Chondrocyte (in vitro differentiated cells): ENCODE results near the gene SLC1A7. TPM values are rescaled to one million over a fixed set of nuclear protein-coding genes. Genes with fewer than 3 reads are reported as not detected.

Source experiments
- DNase-seq: peaks from one replicate; pipeline ENCODE4 v3.0.0; 2021; ENCODE audit warnings: mixed read lengths, low spot score
- H3K27ac Mint-ChIP-seq: one replicate; pipeline ENCODE4 v1.8.0; 2021; ENCODE audit warnings: mild to moderate bottlenecking, moderate library complexity, mixed read lengths; ENCODE audit not compliant: unreplicated experiment
- H3K27me3 Mint-ChIP-seq: 2 replicates; pipeline ENCODE4 v1.8.0; 2021; ENCODE audit warnings: low read depth, mixed read lengths
- H3K36me3 Mint-ChIP-seq: 2 replicates; pipeline ENCODE4 v1.8.0; 2021; ENCODE audit warnings: low read depth, mixed read lengths
- H3K4me1 Mint-ChIP-seq: 2 replicates; pipeline ENCODE4 v1.8.0; 2021; ENCODE audit warnings: low read depth, mild to moderate bottlenecking, mixed read lengths
- H3K4me3 Mint-ChIP-seq: one replicate; pipeline ENCODE4 v1.8.0; 2021; ENCODE audit warnings: mild to moderate bottlenecking, moderate library complexity, mixed read lengths; ENCODE audit not compliant: unreplicated experiment
- H3K9me3 Mint-ChIP-seq: 2 replicates; pipeline ENCODE4 v1.8.0; 2021; ENCODE audit warnings: low read depth, mixed read lengths
- total RNA-seq: library from RNA; stranded (reverse); gene quantifications from 3 replicates; pipeline ENCODE4 v1.2.1, GENCODE V29; 2021
- TF ChIP-seq, protein P1 (sequence below): fragments of 200-600 bp; sonication (generic); IDR thresholded peaks from 2 replicates; pipeline ENCODE4 v1.5.0; 2021; ENCODE audit warnings: antibody characterized with exemption, mild to moderate bottlenecking, moderate library complexity

Gene SLC1A7
- total RNA-seq, 1 donor from 2014 or later = not detected

DNA sequence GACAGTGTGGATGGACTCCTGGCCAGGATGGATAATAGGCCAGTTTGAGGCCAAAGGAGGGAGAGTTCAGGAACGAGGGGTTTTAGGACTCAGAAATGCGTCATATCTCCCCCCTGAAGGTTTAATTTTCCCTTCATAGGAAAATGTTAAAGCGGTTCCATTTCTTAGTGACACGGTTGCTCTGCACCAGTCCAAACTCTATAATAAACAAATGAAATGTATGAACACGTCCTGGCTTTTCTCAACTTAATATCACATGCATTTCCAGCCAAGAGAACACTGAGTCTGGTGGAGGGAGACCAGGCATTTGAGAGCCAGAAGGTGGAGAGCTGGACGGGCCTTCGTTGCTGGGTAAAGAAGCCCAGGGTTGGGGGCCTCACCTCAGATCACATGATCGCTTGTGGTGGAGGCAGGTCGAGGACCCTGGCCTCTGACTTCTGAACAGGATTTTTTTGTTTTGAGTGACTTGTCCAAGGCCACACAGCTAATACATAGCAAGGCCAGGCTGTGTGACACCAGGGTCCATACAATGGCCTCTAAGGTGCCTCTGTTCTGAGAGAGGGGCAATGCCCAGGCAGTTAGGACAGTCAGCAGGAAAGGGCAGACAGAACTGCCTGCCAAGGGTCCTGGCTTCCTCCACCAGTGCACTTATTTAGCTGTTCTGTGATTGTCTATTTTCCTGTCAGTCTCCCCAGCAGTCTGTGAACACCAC is 11.4 kb downstream of the SLC1A7 start:
- H3K27me3 Mint-ChIP-seq = no peaks in the 10 kb centered on the region
- H3K4me3 Mint-ChIP-seq = no peak overlapping the region
- H3K36me3 Mint-ChIP-seq = peaks cover 2% of the 10 kb centered on the region
- TF ChIP-seq, protein P1, sequence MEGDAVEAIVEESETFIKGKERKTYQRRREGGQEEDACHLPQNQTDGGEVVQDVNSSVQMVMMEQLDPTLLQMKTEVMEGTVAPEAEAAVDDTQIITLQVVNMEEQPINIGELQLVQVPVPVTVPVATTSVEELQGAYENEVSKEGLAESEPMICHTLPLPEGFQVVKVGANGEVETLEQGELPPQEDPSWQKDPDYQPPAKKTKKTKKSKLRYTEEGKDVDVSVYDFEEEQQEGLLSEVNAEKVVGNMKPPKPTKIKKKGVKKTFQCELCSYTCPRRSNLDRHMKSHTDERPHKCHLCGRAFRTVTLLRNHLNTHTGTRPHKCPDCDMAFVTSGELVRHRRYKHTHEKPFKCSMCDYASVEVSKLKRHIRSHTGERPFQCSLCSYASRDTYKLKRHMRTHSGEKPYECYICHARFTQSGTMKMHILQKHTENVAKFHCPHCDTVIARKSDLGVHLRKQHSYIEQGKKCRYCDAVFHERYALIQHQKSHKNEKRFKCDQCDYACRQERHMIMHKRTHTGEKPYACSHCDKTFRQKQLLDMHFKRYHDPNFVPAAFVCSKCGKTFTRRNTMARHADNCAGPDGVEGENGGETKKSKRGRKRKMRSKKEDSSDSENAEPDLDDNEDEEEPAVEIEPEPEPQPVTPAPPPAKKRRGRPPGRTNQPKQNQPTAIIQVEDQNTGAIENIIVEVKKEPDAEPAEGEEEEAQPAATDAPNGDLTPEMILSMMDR = no peak
- no peak overlapping the region for H3K27ac Mint-ChIP-seq
- H3K4me1 Mint-ChIP-seq = peaks cover 15% of the 10 kb centered on the region
- no peaks in the 10 kb centered on the region for H3K9me3 Mint-ChIP-seq
- DNase-seq = no peak

DNA sequence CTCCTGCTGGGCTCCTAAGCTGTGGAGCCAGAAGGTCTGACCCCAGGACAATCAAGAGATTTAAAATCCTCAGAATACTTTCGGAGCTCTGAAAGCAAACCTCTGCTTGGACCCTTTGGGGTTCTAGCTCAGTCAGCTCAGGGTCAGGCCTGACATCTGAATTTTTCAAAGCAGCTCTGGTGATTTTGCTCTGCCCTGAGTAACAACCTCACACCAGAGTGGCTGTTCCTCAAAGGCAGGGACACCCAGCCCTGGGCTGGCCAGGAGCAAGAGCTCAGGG is 11.9 kb downstream of the SLC1A7 start:
- H3K4me1 Mint-ChIP-seq = peaks cover 16% of the 10 kb centered on the region
- TF ChIP-seq, protein P1 = no peak
- no peak overlapping the region for H3K4me3 Mint-ChIP-seq
- no peaks in the 10 kb centered on the region for H3K9me3 Mint-ChIP-seq
- H3K27ac Mint-ChIP-seq = no peak overlapping the region
- H3K27me3 Mint-ChIP-seq = no peaks in the 10 kb centered on the region
- DNase-seq = no peak
- peaks cover 2% of the 10 kb centered on the region for H3K36me3 Mint-ChIP-seq

DNA sequence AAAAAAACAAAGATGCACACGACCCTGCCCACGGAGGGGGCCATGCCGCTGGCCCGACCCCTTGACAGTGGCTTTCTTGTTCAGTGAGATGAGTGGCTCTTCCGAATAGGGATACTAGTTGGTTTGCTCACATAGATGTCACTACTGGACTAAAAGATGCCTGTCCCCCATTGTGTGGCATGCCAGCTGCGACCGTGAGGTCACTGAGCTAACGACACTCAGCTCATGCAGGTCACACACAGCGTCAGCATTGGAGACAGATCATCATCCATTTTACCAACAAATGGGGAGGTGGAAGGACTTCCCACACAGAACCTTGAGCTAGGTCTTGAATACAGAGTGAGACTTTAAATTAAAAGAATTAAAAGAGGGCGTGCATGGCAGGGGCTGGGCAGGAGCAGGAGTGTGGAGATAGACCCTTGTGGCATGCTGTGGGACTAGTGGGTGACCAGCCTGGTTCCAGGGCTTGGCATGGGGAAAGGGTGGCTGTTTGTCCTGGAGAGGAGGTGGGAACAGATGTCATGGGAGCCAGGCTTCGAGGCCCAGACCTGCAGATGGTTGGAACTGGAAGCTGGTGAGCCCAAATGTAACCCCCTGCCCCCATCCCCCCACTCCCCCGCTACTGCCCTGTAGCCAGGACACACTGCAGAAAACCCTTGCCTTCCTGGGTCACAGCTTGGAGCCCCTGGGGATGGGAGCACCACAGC is 12.4 kb downstream of the SLC1A7 start:
- H3K27ac Mint-ChIP-seq = no peak overlapping the region
- peaks cover 16% of the 10 kb centered on the region for H3K4me1 Mint-ChIP-seq
- no peak overlapping the region for H3K4me3 Mint-ChIP-seq
- no peaks in the 10 kb centered on the region for H3K9me3 Mint-ChIP-seq
- TF ChIP-seq, protein P1 = no peak
- no peaks in the 10 kb centered on the region for H3K27me3 Mint-ChIP-seq
- H3K36me3 Mint-ChIP-seq = peaks cover 2% of the 10 kb centered on the region
- DNase-seq = no peak

DNA sequence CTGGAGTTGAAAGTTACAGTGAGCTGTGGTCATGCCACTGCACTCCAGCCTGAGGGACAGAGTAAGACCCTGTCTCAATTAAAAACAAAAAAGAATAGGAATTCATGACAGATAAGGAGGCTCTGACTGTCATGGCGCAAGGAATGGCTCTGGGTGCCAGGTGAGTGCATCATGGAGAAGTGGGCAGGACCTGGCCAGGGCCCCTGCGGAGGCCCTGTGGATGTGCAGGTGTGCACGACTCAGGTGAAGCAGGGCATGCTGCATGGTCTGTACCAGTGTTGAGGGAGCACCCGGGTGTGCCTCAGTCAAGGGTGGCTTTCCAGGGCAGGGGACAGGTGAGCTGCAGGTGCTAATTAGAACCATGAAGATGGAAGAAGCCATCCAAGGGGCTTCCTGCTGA is 14.0 kb downstream of the SLC1A7 start:
- TF ChIP-seq, protein P1 = no peak

DNA sequence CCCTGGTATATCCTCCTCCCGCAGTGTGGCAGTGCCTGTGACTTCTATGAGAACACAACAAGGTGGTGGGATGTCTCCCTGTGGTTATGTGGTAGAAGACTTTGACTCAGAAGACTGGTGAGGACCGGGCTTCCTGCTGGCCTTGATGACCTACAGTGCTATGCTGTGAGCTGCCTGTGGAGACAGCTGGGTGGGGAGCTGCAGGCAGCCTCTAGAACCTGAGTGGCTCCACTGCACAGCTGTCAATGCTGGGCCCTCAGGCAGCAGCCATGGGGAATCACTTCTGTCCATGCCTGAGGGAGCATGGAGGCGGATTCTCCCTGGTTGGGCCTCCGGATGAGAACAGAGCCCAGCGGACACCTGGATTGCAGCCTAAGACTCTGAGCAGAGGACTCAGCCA is 14.9 kb downstream of the SLC1A7 start:
- Mint-ChIP-seq H3K9me3 (no peaks in the 10 kb centered on the region), H3K36me3 (peaks cover 2% of the 10 kb centered on the region), H3K27ac (no peak overlapping the region), H3K27me3 (no peaks in the 10 kb centered on the region), H3K4me3 (no peak overlapping the region), H3K4me1 (peaks cover 26% of the 10 kb centered on the region)
- DNase-seq = no peak
- TF ChIP-seq, protein P1 = no peak

More for the DNA sequence above, 14.0 kb downstream of the SLC1A7 start:
- no peak overlapping the region for H3K27ac Mint-ChIP-seq
- H3K4me1 Mint-ChIP-seq = peaks cover 23% of the 10 kb centered on the region
- DNase-seq = no peak
- H3K36me3 Mint-ChIP-seq = peaks cover 2% of the 10 kb centered on the region
- no peak overlapping the region for H3K4me3 Mint-ChIP-seq
- no peaks in the 10 kb centered on the region for H3K9me3 Mint-ChIP-seq
- H3K27me3 Mint-ChIP-seq = no peaks in the 10 kb centered on the region
